ENCODE results near the gene NDUFV3. TPM values are rescaled to one million over a fixed set of nuclear protein-coding genes. Genes with fewer than 3 reads are reported as not detected.

NDUFV3 gene
- total and polyA plus RNA-seq, 2 donors (not counting 3 experiments of a cell fraction or from before 2014, with no cell fraction given): 13.4 to 45.7 TPM

DNA sequence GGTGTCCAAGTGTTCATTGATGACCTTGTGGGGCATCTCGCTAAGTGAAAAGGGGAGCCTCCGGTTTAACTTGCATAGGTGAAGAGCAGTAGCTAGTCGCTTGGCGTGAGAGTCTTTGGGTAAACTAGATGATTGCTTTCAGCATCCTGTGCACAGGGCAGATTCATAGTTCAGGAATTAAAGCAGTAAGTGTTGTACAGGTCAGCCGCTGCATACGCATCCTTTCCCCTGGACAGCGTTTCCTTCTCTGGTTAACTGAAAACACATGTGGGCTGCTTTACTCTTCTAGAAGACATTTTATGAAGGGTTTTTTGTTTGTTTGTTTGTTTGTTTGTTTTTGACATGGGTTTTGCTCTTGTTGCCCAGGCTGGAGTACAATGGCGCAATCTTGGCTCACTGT, 12.1 kb downstream of the NDUFV3 start:
- FAIRE-seq (no peak), DNase-seq (ENCODE audit: low read depth, low spot score) (no peak)
- ChIA-PET CTCF (no interaction called here), POLR2A (no interaction called here)
- Histone ChIP-seq H3K79me2 (ENCODE audit: control insufficient read depth, insufficient read depth, low read length) (peaks cover 12% of the 10 kb centered on the region), H3K4me3 (replicated peaks in 1 of 3; ENCODE audit: insufficient read depth in 1 of 3, low read depth in 1 of 3, low read length in 3 of 3) (no peak overlapping the region), H4K20me1 (replicated peaks; ENCODE audit: control insufficient read depth, extremely low read depth, insufficient read depth, low read length) (no peaks in the 10 kb centered on the region), H3K27ac (ENCODE audit: insufficient read depth, low read depth, low read length) (no peak overlapping the region), H3K36me3 (ENCODE audit: control insufficient read depth in 2 of 2, extremely low read depth in 1 of 2, insufficient read depth in 2 of 2, low read length in 2 of 2) (peaks cover 19 to 25% of the 10 kb centered on the region in 2 experiments), H3K9me1 (replicated peaks; ENCODE audit: control insufficient read depth, extremely low read depth, insufficient read depth, low read length) (no peaks in the 10 kb centered on the region), H3K4me2 (ENCODE audit: insufficient read depth, low read length) (no peak overlapping the region), H2AFZ (ENCODE audit: low read depth, low read length) (no peak overlapping the region), H3K9me3 (replicated peaks; ENCODE audit: control insufficient read depth, insufficient read depth, low read length) (no peaks in the 10 kb centered on the region), H3K4me1 (ENCODE audit: control insufficient read depth, extremely low read depth, insufficient read depth, low read length) (no peaks in the 10 kb centered on the region), H3K9ac (replicated peaks; ENCODE audit: extremely low read depth, insufficient read depth, low read length) (no peak overlapping the region), H3K27me3 (ENCODE audit: control insufficient read depth in 2 of 2, insufficient read depth in 2 of 2, low read length in 2 of 2) (no peaks in the 10 kb centered on the region)
- dilution Hi-C loops (cut with MboI; ENCODE audit: extremely low pct_ligation_motif_present, low sequenced_read_pairs): no loop called here
- intact Hi-C loops (cut with micrococcal nuclease): no loop called here
- BruUV-seq (replicated peaks): no TSS peak
- TF ChIP-seq, protein P1, sequence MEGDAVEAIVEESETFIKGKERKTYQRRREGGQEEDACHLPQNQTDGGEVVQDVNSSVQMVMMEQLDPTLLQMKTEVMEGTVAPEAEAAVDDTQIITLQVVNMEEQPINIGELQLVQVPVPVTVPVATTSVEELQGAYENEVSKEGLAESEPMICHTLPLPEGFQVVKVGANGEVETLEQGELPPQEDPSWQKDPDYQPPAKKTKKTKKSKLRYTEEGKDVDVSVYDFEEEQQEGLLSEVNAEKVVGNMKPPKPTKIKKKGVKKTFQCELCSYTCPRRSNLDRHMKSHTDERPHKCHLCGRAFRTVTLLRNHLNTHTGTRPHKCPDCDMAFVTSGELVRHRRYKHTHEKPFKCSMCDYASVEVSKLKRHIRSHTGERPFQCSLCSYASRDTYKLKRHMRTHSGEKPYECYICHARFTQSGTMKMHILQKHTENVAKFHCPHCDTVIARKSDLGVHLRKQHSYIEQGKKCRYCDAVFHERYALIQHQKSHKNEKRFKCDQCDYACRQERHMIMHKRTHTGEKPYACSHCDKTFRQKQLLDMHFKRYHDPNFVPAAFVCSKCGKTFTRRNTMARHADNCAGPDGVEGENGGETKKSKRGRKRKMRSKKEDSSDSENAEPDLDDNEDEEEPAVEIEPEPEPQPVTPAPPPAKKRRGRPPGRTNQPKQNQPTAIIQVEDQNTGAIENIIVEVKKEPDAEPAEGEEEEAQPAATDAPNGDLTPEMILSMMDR (IDR thresholded peaks at IDR 0.05; ENCODE audit: extremely low read depth in 1 of 2, insufficient read depth in 1 of 2, low read depth in 1 of 2, low read length in 2 of 2): no peak
- TF ChIP-seq GATA2 (IDR thresholded peaks at IDR 0.05; ENCODE audit: insufficient read depth, insufficient read length, low read depth, low read length): no peak
- TF ChIP-seq POLR2AphosphoS5 (IDR thresholded peaks at IDR 0.05; ENCODE audit: insufficient read depth, low read depth, low read length): no peak
- no peak for TF ChIP-seq MYC (IDR thresholded peaks at IDR 0.05; ENCODE audit: low read depth, low read length)
- no peak for TF ChIP-seq FOS (IDR thresholded peaks at IDR 0.05; ENCODE audit: borderline replicate concordance, insufficient read depth, low read length)
- no peak for TF ChIP-seq POLR2A (IDR thresholded peaks at IDR 0.05; ENCODE audit: low read depth, low read length)
- no peak for TF ChIP-seq JUN (IDR thresholded peaks at IDR 0.05; ENCODE audit: borderline replicate concordance, insufficient read depth, insufficient read length, low read depth)
- TF ChIP-seq, protein P2, sequence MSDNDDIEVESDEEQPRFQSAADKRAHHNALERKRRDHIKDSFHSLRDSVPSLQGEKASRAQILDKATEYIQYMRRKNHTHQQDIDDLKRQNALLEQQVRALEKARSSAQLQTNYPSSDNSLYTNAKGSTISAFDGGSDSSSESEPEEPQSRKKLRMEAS (IDR thresholded peaks at IDR 0.05; ENCODE audit: insufficient read depth, insufficient read length): no peak
- no peak for TF ChIP-seq EZH2 (IDR thresholded peaks at IDR 0.05; ENCODE audit: borderline replicate concordance, low read depth, low read length, severe bottlenecking)
